HTR-8/SVneo (cell line): ENCODE results near the gene TNIP2.
"Not testable (repeated sequence)": the region's sequence is repeated elsewhere in the genome, so short reads cannot be mapped to it uniquely, and the experiment has no call there.

Source experiments
- DNase-seq: peaks from one replicate; pipeline ENCODE4 v3.0.0; 2011; ENCODE audit warnings: low spot score, mixed read lengths; ENCODE audit not compliant: insufficient read length
- FAIRE-seq: peaks from 2 replicates; lab custom pipeline; 2011; peaks lifted over from hg19 to GRCh38; lab: Jason Lieb, UNC

The TNIP2 gene

DNA sequence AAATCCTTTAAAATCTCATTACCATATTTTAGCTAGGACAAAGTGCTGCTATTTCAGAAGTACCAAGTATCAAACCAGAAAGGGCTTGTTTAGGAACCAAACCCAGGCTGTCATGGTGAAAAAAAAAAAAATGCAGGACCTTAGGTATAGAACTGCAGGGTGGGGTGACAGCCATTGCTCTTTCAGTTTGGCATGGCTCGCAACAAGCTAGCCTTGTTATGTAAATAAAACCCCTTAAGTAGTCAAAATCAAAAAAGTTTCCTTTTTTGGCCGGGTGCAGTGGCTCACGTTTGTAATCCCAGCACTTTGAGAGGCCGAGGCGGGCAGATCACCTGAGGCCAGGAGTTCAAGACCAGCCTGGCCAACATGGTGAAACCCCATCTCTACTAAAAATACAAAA, 24.5 kb upstream of the TNIP2 start:
- not testable (repeated sequence) for DNase-seq, FAIRE-seq

DNA sequence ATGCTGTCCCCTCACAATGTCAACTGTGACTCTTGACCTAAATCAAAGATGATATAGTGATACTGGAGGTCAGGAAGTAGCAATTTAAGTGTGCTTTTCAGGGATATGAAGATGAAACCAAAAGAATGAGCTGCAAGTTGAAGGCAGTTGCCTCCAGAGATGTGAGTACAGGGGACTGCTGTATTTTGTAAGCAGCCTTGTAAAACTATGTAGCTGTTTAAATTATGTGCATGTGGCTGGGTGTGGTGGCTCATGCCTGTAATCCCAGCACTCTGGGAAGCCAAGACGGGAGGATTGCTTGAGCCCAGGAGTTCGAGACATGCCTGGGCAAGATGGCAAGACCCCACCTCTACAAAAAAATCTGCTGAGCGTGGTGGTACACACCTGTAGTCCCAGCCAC, 15.1 kb upstream of the TNIP2 start:
- DNase-seq: no peak
- no peak for FAIRE-seq

DNA sequence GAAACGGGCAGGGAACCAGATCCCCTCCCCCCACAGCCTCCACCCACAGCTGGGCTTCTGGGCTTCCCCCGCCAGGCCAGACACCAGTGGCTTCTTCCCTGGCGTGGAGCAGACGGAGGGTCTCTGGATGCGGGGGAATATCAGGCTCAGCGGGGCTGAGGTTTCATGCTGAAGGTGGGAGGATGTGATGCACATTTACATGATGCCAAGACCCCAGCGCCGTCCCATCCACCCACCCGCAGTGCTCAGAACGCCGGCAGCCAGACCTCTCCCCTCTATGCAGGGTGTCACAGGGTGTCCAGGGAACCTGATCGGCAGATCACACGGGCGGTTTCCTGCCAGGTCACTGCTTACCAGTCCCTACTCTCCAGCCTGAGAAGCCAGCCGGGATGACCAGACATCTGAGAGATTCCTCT, 12.8 kb upstream of the TNIP2 start:
- DNase-seq (no peak), FAIRE-seq (no peak)

DNA sequence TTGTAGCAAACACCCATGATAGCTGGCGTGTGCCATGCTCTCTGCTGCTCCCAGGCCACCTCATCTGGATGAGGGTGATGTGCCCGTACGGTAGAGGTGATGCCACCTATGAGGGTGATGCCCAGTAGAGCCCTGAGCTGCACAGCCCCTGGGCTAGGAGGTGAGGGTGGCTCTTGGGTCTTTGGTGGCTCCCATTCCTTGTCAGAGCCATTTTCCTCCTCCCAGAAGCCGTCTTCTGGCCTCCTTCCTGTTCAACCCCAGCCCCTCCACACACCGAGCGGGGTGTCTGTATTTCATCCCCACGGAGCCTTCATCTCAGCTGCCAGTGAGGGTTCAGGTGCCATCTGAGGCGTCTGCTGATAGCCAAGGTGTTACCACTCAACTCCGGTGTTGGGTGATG, 12.0 kb upstream of the TNIP2 start:
- DNase-seq: no peak
- FAIRE-seq: no peak

DNA sequence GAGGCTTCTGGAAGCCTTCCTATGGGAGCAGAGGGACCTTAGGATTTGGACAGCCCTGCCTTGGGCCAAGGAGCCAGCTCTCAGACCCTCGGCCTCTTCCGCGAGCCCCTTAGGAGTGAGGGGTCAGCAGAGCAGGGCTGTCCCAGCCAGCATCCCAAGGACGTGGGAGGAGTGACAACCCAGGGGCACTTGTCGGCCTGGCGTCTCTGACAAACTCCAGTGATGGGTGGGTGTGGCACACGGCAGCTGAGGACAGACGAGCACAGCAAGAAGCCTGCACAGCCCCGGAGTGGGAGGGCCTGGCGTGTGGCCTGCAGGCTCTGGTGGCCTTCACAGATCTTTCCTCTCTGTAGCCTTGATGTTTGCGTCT, 11.6 kb upstream of the TNIP2 start:
- no peak for FAIRE-seq
- DNase-seq: no peak

DNA sequence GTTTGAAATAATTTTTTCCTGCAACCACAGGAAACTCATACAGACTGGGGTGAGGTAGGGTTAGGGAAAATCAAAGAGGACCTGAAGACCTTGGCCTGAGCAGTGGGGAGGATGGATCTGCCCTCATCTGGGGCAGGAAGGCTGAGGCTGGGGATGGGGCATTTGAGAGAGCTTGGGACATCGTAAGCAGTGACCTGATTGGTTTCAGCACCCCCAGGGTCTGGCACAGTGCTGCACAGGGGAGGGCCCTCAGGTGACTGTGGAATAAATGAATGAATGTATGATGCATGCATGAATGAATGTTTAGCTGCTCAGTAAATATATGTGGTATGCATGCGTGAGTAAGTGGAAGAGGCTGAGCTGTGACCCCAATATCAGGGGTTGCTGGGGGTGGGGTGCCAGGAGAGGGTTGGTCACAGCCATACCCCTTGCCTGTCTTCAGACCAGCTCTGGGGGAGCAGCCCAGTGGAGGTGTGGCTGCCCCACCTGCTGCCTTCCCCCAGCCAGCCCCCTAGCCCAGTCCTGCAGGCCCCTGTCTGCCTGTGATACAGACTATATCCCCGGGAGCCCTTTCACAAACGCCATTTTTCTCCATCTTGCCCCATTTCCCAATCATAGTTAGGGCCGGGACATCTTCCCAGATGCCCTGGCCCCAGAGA, 11.0 kb upstream of the TNIP2 start:
- FAIRE-seq (no peak), DNase-seq (no peak)

DNA sequence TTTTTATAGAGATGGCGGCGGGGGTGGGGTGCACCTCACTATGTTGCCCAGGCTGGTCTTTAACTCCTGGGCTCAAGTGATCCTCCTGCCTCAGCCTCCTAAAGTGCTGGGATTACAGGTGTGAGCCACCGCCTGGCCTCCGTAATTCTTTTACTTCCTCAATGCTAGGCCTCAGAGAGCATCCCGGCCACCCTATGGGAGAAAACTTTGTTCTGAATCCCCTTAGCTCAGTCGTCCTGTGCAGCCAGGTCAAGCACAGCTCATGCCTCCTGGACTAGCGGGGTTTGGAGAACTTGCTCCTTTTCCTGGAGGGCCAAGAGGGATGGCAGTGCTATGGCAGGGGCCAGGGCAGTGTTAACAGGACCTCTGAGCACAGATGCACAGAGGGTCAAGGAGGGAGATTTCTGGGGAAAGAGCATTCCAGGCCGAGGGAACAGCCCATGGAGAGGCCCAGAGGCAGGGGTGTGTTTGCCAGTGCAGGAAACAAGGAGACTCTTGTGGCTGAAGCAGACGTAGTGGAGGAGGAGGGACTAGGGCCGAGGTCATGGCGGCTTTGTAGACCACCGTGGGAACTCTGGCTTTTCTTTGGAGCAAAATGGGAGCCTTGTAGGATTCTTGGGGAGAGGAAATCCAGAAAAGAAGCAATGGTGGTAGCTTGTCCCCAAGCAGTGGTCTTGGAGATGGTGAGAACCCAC, 9.8 kb upstream of the TNIP2 start:
- DNase-seq (no peak), FAIRE-seq (no peak)

DNA sequence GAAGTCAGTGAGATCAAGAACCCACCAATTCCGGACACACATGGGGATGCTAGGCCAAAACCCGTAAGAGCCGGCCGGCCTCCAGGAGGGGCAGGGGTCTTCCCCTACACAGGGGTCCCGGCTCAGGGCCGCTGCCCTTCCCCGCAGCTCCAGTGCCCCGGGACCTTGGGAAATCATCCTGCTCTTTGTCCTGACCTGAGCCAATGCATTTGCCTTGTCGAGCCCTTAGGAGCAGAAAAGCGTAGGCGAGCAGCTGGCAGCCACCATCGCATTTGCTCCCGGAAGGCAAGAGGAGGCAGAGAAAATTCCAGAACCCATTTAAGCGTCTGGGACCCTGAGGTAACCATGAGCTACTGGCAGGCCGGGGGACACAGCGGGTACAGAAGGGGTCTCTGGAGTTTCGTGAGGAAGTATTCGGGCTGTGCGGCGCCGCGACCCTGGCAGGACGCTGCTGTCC, 7.4 kb upstream of the TNIP2 start:
- FAIRE-seq (no peak), DNase-seq (no peak)

DNA sequence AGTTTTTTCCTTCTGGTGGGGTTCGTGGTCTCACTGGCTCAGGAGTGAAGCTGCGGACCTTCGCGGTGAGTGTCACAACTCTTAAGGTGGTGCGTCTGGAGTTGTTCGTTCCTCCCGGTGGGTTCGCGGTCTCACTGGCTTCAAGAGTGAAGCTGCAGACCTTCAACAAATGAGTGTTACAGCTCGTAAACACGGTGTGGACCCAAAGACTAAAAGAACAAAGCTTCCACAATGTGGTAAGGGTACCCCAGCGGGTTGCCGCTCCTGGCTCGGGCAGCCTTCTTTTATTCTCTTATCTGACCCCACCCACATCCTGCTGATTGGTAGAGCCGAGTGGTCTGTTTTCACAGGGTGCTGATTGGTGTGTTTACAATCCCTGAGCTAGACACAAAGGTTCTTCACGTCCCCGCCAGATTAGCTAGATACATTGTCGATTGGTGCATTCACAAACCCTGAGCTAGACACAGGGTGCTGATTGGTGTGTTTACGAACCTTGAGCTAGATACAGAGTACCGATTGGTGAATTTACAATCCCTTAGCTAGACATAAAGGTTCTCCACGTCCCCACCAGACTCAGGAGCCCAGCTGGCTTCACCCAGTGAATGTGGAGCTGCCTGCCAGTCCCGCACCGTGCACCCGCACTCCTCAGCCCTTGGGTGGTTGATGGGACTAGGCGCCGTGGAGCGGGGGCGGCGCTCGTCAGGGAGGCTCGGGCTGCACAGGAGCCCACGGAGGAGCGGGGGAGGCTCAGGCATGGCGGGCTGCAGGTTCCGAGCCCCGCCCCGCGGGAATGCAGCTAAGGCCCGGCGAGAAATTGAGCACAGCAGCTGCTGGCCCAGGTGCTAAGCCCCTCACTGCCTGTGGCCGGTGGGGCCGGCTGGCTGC, 6.6 kb upstream of the TNIP2 start:
- DNase-seq, FAIRE-seq: not testable (repeated sequence)

DNA sequence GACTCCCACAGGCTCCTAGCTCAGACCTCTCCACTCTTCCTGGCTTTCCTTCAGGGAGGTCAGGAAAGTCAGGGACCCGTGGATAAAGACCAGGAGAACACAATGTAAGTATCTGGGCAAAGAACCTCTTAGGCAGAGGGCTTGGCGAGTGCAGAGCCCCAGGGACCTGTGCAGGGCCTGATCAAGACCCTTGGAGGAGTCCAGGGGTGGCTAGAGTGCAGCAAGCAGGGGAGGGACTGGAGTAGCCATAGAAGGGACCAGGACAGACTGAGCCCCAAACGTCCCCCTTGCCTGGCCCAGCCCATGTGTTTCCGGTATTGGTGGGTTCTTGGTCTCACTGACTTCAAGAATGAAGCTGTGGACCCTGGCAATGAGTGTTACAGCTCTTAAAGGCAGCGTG, 5.9 kb upstream of the TNIP2 start:
- no peak for FAIRE-seq

DNA sequence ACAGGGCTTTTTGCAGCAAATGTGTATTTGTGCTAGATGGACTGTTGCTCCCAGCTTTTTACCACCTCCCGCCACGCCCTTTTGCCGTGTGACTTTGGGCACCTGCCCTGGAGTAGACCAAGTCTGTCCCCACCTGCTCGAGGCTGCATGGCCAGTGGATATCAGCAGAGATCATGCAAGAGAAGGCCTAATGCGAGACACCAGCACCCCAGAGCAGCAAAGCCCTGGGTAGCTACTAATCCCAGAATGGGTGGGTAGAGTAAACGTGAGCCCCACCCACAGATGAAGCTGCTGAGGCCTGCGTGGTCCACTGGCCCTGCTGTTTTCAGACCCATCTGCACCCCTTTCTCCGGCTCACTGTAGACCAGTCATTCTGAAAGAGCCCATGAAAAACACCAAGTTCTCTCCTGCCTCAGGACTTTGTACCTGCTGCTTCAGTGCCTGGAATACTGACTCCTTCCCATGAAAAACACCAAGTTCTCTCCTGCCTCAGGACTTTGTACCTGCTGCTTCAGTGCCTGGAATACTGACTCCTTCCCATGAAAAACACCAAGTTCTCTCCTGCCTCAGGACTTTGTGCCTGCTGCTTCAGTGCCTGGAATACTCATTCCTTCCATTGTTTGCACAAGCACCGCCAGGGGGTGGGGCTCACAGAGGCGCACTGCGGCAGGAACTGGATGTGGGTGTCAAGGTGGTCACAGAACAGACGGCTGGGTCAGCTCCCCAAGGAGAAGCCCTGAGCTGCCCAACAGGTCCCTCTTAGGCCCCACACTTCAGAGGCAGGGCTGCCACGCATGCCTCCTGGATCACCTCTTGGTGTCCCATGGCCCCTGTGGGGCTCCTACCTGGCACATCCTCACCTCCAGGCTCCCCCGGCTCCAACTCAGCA, 5.1 kb upstream of the TNIP2 start:
- no peak for DNase-seq
- FAIRE-seq: no peak

More for the DNA sequence above, 5.9 kb upstream of the TNIP2 start:
- no peak for DNase-seq

DNA sequence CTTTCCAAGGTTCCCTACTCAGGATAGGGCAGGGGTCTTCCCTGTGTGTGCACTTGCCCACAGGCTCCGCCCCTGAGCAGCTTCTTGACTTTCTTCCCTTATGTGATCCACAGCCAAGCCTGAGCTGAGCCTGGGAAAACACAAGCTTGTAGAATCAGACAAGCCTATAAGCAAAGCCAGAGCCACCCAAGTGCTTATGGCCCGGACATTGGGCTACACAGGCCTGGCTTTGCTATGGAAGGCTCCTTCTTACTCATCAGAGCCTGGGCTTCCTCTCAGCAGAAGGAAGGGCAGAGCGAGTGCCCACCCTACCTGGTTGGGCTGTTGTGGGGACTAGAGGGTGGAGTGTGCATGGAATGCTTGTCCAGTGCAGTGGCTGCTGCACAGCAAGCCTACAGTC, 1.3 kb upstream of the TNIP2 start:
- no peak for FAIRE-seq
- DNase-seq: no peak

DNA sequence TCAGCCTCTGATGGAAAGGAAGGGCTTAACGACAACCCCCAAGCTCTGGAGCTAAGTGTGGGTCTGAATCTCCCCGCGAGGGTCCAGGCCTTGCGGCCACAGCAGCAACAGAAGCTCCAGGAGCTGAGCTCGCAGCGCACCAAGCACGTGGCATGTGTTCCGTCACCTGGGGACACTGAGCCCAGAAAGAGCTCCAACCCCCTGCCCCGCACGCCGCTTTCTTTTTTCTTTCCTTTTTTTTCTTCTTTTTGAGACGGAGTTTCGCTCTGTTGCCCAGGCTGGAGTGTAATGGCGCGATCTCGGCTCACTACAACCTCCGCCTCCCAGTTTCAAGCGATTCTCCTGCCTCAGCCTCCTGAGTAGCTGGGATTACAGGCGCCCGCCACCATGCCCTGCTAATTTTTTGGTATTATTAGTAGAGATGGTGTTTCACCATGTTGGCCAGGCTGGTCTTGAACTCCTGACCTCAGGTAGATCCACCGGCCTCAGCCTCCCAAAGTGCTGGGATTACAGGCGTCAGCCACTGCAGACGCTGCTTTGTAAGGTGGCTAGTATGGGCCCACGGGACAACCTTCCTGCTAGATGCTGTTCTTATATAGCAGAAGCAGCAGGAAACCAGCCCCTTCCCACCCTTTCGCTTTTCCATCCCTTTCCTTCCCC, 685 bp upstream of the TNIP2 start:
- FAIRE-seq (peak; percentile 33), DNase-seq (no peak)

DNA sequence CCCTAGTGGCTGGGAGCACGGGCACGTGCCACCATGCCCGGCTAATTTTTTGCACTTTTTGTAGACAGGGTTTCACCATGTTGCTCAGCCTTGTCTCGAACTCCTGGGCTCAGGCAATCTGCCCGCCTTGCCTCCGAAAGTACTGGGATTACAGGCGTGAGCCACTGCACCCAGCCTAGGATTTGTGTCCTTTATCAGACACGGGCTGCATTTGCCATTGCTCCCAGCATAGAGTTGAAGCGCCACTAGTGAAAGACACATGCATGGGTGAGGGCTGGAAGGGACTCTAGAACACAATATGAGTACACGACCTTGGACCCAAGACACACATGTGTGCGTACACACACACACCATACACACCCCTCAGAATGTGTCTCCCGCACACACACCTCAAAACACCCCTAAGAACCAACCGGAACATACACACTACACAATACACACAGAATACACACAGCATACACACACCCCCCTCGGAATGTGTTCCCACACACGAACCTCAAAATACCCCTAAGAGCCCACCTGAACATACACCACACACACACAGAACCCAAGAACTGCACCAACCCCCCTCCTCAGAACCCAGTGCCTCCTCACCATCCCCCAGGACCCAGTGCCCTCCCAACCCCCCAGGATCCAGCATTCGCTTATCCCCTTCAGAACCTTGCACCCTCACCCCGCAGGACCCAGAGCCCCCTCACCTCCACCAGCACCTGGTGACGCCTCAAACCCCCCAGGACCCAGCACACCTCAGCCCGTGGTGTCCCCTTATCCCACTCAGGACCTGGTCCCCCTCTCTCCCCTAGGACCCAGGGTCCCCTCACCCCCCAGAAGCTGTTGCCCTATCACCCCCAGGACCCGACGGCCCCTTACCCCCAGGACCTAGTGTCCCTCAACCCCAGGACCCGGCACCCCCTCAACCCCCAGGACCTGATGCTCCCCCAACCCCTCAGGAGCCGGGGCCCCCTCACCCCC, 1.0 kb downstream of the TNIP2 start:
- FAIRE-seq (no peak), DNase-seq (no peak)

DNA sequence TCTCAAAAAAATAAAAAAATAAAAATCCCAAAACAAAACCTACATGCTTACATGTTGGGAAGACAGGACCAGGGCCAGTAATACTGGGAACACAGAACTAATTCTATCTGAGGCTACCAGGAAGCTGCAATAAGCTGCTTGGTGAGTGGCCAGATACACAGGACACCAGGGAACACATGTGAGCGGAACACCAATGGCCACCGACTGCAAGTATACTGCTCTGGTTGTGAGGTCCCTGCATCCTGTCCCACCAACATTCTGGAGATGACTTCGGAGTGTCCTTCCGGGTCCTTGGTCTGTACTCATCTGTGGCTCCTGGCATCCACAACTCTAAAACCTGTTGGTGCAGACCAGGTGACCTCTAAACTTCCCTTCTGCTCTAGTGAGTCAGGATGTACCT, 2.7 kb downstream of the TNIP2 start:
- DNase-seq: no peak
- no peak for FAIRE-seq

DNA sequence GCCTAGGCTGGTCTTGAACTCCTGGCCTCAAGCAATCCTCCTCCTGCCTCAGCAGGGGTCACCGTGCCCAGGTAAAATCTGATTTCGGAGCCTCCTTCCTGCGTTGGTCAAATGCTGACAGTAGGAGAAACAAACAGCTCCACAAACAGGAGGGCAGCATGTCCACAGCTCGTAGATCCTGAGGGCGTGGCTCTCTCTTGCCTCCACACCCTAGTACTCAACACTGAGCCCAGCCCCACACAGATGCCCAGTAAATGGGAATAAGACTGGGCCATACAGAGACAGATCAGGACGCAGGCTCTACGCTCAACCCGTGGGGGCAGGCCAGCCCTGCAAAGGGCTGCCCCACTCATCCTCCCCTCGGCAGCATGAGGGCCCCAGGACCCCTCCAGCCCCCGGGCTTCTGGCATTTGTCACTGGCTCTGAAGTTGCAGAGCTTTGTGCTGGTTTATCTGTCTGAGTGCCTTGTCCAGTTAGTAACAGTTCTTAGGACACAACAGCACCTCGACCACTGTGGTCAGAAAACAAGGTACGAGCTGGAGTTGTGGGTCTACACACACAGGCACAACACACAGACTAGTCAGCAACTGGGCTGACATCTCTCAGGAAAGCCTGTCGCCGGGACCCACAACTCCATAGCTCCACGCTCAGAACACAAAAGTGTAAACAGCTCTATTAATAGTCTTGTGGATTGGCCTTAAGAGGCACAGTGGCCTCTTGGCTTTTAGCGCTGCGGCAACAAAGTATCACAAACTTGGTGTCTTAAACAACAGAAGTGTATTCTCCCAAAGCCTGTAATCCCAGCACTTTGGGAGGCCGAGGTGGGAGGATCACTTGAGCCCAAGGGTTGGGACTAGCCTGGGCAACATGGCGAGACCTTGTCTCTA, 5.2 kb downstream of the TNIP2 start:
- FAIRE-seq: no peak
- no peak for DNase-seq

DNA sequence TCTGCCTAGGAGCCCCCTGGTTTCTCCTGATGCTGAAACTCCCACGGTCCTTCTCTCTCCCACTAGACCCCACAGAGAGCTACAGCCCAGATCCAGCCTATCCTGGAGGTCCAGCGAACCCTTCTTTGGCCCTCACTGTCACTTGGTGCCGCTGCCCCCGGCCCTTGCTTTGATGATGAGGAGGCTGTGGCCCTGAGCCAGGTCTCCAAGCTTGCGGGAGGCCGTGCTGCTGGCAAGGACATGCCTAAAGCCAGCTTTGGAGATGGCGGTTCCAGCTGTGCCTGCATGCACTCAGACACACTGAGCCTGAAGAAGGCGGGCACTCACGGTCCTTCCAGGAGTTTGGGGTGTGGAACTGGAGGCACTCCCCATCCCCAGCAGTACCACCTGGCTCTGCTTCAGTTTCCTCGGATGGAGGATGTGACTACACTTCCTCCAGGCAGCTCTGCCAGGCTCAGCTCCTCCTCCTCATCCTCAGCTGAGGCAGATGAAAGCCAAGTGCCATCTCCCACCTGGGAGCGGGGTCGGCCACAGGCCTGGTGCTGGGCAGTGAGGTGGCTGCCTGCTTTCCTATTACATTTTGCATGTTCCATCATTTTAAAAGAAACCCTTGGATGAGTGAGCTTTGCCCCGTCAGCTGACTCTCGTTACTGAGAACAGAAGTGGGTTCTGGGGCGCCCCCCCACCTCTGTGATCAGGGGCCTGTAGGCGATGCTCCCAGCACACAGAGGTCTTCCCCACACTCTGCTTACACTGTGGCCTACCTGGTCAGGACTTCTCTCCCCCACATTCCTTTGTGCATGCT, 9.0 kb downstream of the TNIP2 start:
- no peak for FAIRE-seq
- no peak for DNase-seq
